Aorta (tissue), 5 donors: Measurements from ENCODE around the gene FCER2. TPM values are rescaled to one million over a fixed set of nuclear protein-coding genes. Genes with fewer than 3 reads are reported as not detected.
"Not testable (repeated sequence)": the region's sequence is repeated elsewhere in the genome, so short reads cannot be mapped to it uniquely, and the experiment has no call there.

Experiments
- ATAC-seq: fragments of 200-7000 bp; cut with Tn5 transposase; one replicate; pipeline ENCODE4 v1.9.1; 2022; ENCODE audit warnings: moderate library complexity; ENCODE audit not compliant: low FRiP score
- DNase-seq, 2 donors: peaks; one replicate each; pipeline ENCODE4 v3.0.0-alpha.2; 2020
- H3K27ac ChIP-seq, 2 donors: one replicate each; pipeline ENCODE4 v1.5.1; 2013; ENCODE audit warnings: low read length in 2 of 2, mild to moderate bottlenecking in 2 of 2, moderate library complexity in 2 of 2, control low read depth in 1 of 2, inconsistent platforms in 1 of 2, low read depth in 1 of 2
- H3K27me3 ChIP-seq, 2 donors: one replicate each; pipeline ENCODE4 v1.6.1; 2013; ENCODE audit warnings: control low read depth in 1 of 2, low read length in 1 of 2, mild to moderate bottlenecking in 1 of 2, moderate library complexity in 1 of 2; ENCODE audit not compliant: insufficient read depth in 2 of 2, control insufficient read depth in 1 of 2
- H3K36me3 ChIP-seq, 2 donors: one replicate each; pipeline ENCODE4 v1.6.1; 2013; ENCODE audit warnings: control low read depth in 1 of 2, low read length in 1 of 2, mild to moderate bottlenecking in 1 of 2; ENCODE audit not compliant: insufficient read depth in 2 of 2, control insufficient read depth in 1 of 2
- H3K4me1 ChIP-seq, 2 donors: one replicate each; pipeline ENCODE4 v1.6.1; 2013; ENCODE audit warnings: low read length in 2 of 2, control low read depth in 1 of 2, mild to moderate bottlenecking in 1 of 2, moderate library complexity in 1 of 2; ENCODE audit not compliant: insufficient read depth in 2 of 2, control insufficient read depth in 1 of 2
- H3K4me3 ChIP-seq, 2 donors: one replicate each; pipeline ENCODE4 v1.5.1; 2013; ENCODE audit warnings: low read length in 2 of 2, control low read depth in 1 of 2, mild to moderate bottlenecking in 1 of 2
- H3K9me3 ChIP-seq: one replicate; pipeline ENCODE4 v1.6.1; 2013; ENCODE audit warnings: mild to moderate bottlenecking, low read length; ENCODE audit not compliant: control insufficient read depth
- WGBS, 2 donors: extraction: QIAGEN DNeasy Blood & Tissue Kit; methylation state at CpG; one replicate each; pipeline ENCODE4 v1.1.7; 2013; 5-methylcytosine and 5-hydroxymethylcytosine counted together
- intact Hi-C, 2 donors: fragments of 100-400 bp; cut with DNase I; formaldehyde crosslinking; loops; one replicate each; pipeline versions ENCODE4 v1.14.2 to v1.15.0; 2022
- polyA plus RNA-seq, 2 donors: library from polyadenylated mRNA; stranded (reverse); fragments of 200-250 nt; gene quantifications; one replicate each; pipeline ENCODE4 v1.2.3, GENCODE V29; 2013
- total RNA-seq, 2 donors: library from RNA; stranded (reverse); fragmentation: NEBNext Ultra II Directional; extraction: Animal tissue kit (Norgen Biotek cat#: 25700); gene quantifications; one replicate each; pipeline ENCODE4 v1.2.1, GENCODE V29; 2021
- donor health status: healthy with polysubstance abuse.
- donor health status: Bipolar disorder and iron deficiency.
- donor health status: DM: no; HTN: no; CAD: no.
- donor health status: DM: no; HTN: no; CAD: no.
- donor health status: DM: yes; HTN: yes; CAD: no.

Gene FCER2
- total and polyA plus RNA-seq, 4 donors = 0.36 to 2.9 TPM; not detected in 2

DNA sequence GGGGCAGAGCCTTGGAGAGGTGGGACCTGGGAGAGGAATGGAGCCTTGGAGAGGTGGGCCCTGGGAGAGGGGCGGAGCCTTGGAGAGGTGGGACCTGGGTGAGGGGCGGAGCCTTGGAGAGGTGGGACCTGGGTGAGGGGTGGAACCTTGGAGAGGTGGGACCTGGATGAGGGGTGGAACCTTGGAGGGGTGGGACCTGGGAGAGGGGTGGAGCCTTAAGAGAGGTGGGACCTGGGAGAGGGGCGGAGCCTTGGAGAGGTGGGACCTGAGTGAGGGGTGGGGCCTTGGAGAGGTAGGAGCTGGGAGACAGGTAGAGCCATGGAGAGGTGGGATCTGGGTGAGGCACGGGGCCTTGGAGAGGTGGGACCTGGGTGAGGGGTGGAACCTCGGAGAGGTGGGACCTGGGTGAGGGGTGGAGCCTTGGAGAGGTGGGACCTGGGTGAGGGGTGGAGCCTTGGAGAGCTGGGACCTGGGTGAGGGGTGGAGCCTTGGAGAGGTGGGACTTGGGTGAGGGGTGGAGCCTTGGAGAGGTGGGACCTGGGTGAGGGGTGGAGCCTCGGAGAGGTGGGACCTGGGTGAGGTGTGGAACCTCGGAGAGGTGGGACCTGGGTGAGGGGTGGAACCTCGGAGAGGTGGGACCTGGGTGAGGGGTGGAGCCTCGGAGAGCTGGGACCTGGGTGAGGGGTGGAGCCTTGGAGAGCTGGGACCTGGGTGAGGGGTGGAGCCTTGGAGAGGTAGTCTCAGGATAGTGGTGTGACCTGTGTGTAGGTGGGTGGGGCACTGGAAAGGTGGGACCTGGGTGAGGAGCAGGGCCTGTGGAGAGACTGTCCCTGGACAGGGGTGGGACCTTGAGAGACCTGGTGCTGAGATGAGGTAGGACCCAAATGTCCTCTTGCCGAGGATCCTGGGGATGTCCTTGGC lies 58.0 kb downstream of the FCER2 start:
- 43 to 90% methylated on average over 10 of the region's 10 CpGs for WGBS, 2 donors

DNA sequence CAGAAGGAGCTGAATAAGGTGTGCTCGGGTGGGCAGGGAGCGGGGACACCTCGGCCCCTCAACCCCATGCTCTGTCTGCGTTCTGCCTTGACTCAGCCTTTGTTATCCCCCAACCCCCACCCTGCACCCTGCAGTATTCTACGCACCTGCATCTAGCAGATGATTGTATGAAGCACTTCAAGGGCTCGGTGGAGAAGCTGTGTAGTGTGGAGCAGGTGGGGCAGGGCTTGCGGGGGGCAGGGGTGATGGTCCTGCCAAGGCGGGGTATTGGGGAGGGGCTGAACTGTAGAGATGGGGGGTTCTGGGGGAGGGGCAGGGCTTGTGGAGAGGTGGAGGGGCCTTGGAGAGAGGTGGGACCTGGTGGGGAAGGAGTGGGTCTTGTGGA lies 58.9 kb downstream of the FCER2 start:
- H3K9me3 ChIP-seq = no peaks in the 10 kb centered on the region
- no peak for DNase-seq
- WGBS, 2 donors = 92% methylated on average over 8 of the region's 8 CpGs
- ATAC-seq = no peak
- no peaks in the 10 kb centered on the region for H3K4me1 ChIP-seq
- no peaks in the 10 kb centered on the region for H3K27me3 ChIP-seq
- H3K27ac ChIP-seq = no peak overlapping the region
- no peaks in the 10 kb centered on the region for H3K36me3 ChIP-seq
- H3K4me3 ChIP-seq = no peak overlapping the region
- intact Hi-C loops = no loop called here

More for the DNA sequence above, 58.0 kb downstream of the FCER2 start:
- H3K27ac ChIP-seq, DNase-seq, H3K4me1 ChIP-seq, H3K4me3 ChIP-seq, ATAC-seq, intact Hi-C loops, H3K9me3 ChIP-seq, H3K27me3 ChIP-seq, H3K36me3 ChIP-seq: not testable (repeated sequence)

DNA sequence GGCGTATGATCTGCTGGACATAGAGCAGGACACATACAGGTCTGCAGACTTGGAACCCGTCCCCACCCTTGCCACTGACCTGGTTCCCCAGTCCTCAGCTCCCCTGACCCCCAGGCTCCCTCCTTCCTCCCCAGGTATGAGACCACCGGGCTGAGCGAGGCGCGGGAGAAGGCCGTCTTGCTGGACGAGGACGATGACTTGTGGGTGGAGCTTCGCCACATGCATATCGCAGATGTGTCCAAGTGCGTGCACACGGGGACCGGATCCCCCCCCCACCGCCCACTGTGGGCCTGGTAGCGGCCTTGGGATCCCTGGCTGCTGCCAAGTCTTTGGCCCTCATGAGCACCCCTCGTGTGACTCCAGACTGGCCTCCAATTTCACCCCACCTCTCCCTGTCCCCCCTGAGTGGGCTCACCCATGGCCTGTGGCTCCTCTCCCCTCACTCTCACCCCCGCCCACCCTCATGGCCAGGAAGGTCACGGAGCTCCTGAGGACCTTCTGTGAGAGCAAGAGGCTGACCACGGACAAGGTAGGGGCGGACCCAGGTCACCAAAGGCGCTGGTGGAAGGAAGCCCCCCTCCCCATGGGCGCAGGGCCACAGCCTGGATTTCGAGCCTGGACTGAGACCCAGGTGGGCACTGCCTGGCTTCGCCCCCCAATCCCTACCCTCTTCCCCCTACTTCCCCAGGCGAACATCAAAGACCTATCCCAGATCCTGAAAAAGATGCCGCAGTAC lies 59.5 kb downstream of the FCER2 start:
- DNase-seq (no peak), ATAC-seq (no peak)
- no peaks in the 10 kb centered on the region for H3K4me1 ChIP-seq
- intact Hi-C loops = no loop called here
- WGBS, 2 donors = 82 to 85% methylated on average over 26 to 27 of the region's 27 CpGs
- H3K9me3 ChIP-seq = no peaks in the 10 kb centered on the region
- no peaks in the 10 kb centered on the region for H3K27me3 ChIP-seq
- no peak overlapping the region for H3K4me3 ChIP-seq
- no peaks in the 10 kb centered on the region for H3K36me3 ChIP-seq
- no peak overlapping the region for H3K27ac ChIP-seq

DNA sequence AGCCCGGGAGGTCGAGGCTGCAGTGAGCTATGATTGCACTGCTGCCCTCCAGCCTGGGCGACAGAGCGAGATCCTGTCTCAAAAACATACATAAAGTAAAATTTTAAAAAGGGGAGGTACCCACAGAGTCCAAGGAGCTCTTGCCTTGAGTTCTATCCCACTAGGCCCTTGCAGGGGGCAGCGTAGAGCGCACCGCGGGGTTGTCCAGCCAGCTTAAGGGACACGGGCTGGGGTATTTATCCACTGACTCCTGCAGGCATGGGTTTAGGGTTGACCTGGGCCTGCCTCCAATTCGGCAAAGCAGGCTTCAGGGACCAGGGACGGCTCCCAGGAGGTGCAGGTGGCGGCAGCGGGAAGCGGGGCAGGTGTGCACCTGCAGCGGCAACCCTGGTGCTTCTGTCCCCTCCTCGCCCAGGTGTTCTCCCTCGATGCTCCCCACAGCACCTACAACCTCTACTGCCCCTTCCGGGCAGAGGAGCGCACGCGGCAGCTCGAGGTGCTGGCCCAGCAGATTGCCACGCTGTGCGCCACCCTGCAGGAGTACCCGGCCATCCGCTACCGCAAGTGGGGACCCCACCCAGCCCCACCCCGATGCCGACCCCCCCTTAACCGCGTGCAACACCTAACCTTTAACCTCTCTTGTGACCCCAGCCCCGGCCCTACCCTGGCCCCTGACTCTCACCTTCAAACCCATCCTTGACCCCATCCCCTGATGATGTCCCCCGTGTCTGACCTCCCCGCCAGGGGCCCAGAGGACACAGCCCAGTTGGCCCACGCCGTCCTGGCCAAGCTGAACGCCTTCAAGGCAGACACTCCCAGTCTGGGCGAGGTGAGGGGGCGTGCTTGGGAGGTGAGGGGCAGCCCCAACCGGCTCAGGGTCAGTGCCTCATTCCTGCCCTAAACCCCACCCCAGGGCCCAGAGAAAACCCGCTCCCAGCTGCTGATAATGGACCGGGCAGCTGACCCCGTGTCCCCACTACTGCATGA lies 60.3 kb downstream of the FCER2 start:
- Histone ChIP-seq H3K9me3 (no peaks in the 10 kb centered on the region), H3K4me1 (no peaks in the 10 kb centered on the region)
- no peak for DNase-seq

DNA sequence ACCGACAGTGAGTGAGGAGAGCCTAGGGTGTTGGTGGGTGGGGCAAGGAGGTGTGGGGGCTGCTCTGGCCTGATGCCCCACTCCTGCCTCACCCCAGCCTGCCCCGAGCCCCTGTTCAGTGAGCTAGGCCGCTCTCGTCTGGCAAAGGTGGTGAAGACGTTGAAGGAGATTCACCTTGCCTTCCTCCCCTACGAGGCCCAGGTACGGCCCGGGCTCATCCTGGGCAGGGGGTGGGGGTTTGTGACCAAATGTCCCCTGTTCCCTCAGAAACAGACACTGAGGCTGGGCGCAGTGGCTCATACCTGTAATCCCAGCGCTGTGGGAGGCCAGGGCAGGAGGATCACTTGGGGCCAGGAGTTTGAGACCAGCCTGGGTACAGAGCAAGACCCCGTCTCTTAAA lies 61.1 kb downstream of the FCER2 start:
- Histone ChIP-seq H3K27ac (no peak overlapping the region), H3K36me3 (no peaks in the 10 kb centered on the region), H3K9me3 (no peaks in the 10 kb centered on the region), H3K4me3 (no peak overlapping the region), H3K27me3 (no peaks in the 10 kb centered on the region), H3K4me1 (no peaks in the 10 kb centered on the region)
- intact Hi-C loops = no loop called here
- WGBS, 2 donors = 90 to 91% methylated on average over 11 of the region's 11 CpGs
- ATAC-seq = no peak
- DNase-seq = no peak

More for the DNA sequence above, 60.3 kb downstream of the FCER2 start:
- 78 to 81% methylated on average over 43 of the region's 43 CpGs for WGBS, 2 donors
- no peak overlapping the region for H3K4me3 ChIP-seq
- no peaks in the 10 kb centered on the region for H3K27me3 ChIP-seq
- no peak for ATAC-seq
- no peak overlapping the region for H3K27ac ChIP-seq
- intact Hi-C loops = no loop called here
- H3K36me3 ChIP-seq = no peaks in the 10 kb centered on the region

DNA sequence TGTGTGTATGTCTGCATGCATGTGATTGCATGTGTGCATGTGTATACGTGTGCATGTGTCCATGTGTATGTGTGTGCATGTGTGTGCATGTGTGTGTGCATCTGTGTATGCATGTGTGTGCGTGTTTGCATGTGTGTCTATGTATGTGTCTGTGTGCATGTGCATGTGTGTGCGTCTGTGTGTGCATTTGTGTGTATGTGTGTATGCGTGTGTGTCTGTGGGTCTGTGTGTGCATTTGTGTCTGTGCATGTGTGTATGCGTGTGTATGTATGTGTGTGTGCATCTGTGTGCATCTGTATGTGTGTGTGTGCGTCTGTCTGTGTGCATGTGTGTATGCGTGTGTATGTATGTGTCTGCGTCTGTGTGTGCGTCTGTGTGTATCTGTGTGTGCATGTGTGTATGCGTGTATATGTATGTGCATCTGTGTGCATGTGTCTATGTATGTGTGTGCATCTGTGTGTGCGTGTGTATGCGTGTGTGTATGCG lies 62.0 kb downstream of the FCER2 start:
- intact Hi-C loops = no loop called here
- H3K4me1 ChIP-seq = no peaks in the 10 kb centered on the region
- no peak overlapping the region for H3K27ac ChIP-seq
- WGBS, 2 donors = 95 to 96% methylated on average over 13 of the region's 13 CpGs
- no peaks in the 10 kb centered on the region for H3K27me3 ChIP-seq
- no peaks in the 10 kb centered on the region for H3K36me3 ChIP-seq
- no peaks in the 10 kb centered on the region for H3K9me3 ChIP-seq
- ATAC-seq (no peak), DNase-seq (no peak)
- H3K4me3 ChIP-seq = no peak overlapping the region

DNA sequence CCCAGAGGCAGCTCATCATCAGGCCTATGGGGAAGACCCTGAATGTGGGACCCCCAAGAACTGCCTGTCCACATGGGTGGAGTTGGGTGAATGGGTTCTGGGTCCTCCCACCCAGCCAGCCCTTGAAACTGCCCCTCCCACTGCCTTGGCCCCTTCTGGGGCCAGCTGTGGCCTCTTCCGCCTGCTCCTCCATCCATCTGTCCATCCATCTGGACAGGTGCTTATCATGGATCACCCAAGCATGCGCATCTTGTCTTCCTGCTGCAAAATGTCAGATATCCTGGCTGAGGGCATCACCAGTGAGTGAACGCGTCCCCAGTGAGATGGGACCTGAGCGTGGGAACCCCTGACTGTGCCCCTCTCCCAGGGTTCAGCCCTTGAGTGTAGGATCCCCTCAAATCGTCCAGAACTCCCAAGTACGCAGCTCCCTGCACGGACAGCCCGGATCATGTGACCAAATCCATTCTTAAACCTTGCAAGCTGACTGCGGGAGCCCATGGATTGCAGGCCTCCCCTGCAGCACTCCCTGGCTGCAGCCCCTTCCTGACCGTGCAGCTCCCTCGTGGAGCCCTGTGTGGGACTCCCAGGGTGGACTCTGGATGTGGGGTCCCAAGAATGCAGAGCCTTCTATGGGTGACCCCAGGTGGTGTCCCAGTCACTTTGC lies 63.0 kb downstream of the FCER2 start:
- no peak for DNase-seq
- H3K4me1 ChIP-seq = no peaks in the 10 kb centered on the region

More for the DNA sequence above, 63.0 kb downstream of the FCER2 start:
- H3K27me3 ChIP-seq = no peaks in the 10 kb centered on the region
- WGBS, 2 donors = 60 to 70% methylated on average over 12 of the region's 12 CpGs
- no peaks in the 10 kb centered on the region for H3K36me3 ChIP-seq
- ATAC-seq = no peak
- no peak overlapping the region for H3K27ac ChIP-seq
- no peaks in the 10 kb centered on the region for H3K9me3 ChIP-seq
- intact Hi-C loops = no loop called here
- H3K4me3 ChIP-seq = no peak overlapping the region
